Activated T-helper 2 cell treated with anti-CD3 and anti-CD28 coated beads, Interferon-gamma antibody, Interleukin-2, Interleukin-4, amounts not matched to agents 10 μg/mL and 5 μg/mL and 100 μg/mL, durations not matched to agents 14 hours and 24 hours and 36 hours (primary cell): Measurements from ENCODE around the gene NWD2. TPM values are rescaled to one million over a fixed set of nuclear protein-coding genes. Genes with fewer than 3 reads are reported as not detected.

Source experiments
- DNase-seq: peaks from one replicate; pipeline ENCODE4 v3.0.0; 2021; ENCODE audit warnings: low spot score
- H3K27ac Mint-ChIP-seq: one replicate; pipeline ENCODE4 v1.8.0; 2021; ENCODE audit warnings: mixed read lengths
- H3K27me3 Mint-ChIP-seq: one replicate; pipeline ENCODE4 v1.8.0; 2021; ENCODE audit warnings: low read depth, mixed read lengths
- H3K36me3 Mint-ChIP-seq: one replicate; pipeline ENCODE4 v1.8.0; 2021; ENCODE audit warnings: low read depth, mixed read lengths
- H3K4me1 Mint-ChIP-seq: one replicate; pipeline ENCODE4 v1.8.0; 2021; ENCODE audit warnings: low read depth, mixed read lengths
- H3K4me3 Mint-ChIP-seq: one replicate; pipeline ENCODE4 v1.8.0; 2021; ENCODE audit warnings: low read depth, mild to moderate bottlenecking, moderate library complexity, mixed read lengths
- H3K9me3 Mint-ChIP-seq: one replicate; pipeline ENCODE4 v1.8.0; 2021; ENCODE audit warnings: mixed read lengths
- intact Hi-C: fragments of 100-400 bp; cut with micrococcal nuclease; formaldehyde crosslinking; loops from one replicate; pipeline ENCODE4 v1.15.1; 2023
- total RNA-seq: library from RNA; stranded (reverse); gene quantifications from 2 replicates; pipeline ENCODE4 v1.2.3, GENCODE V29; 2022

NWD2 gene
- total RNA-seq, 1 donor from 2014 or later: not detected

DNA sequence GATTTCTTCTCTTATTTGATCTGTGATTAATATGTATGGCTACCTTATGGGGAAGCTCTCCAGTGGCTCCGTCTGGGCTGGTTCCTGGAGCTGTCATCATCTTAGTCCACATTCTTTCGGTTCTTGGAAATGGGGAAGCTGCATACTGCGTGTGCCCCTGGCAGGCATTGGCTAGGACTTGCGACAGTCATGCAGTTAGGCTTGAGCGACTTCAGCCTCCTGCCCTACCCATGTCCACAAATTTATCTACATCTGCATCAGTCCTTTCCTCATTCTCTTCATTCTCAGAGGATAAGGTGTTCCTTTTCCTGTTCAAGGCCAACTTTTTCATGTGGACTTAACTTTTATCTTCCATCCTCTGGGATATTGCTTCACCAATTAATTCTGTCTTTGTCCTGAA, 227.4 kb downstream of the NWD2 start:
- no peak overlapping the region for H3K27ac Mint-ChIP-seq
- peaks cover 20% of the 10 kb centered on the region for H3K27me3 Mint-ChIP-seq
- H3K4me1 Mint-ChIP-seq: no peaks in the 10 kb centered on the region
- H3K36me3 Mint-ChIP-seq: no peaks in the 10 kb centered on the region
- DNase-seq: no peak
- intact Hi-C loops: no loop called here
- H3K4me3 Mint-ChIP-seq: no peak overlapping the region
- no peaks in the 10 kb centered on the region for H3K9me3 Mint-ChIP-seq

DNA sequence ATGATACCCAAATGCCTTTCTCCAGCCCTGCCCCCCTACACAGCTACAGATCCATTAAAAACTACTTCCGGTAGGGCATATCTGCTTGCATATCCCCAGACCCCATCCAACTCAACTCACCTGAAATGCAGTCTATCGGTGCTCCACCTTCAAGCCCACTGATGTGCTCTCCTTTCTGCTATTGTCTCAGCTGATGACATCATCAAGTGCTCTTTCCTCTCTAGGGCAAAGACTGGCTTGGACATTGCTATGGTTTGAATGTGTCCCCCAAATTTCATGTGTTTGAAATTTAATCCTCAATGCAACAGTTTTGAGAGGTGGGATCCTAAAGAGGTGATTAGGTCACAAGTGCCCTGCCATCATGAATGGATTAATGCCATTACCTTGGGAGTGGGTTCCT, 229.3 kb downstream of the NWD2 start:
- H3K36me3 Mint-ChIP-seq: no peaks in the 10 kb centered on the region
- H3K27me3 Mint-ChIP-seq: peaks cover 22% of the 10 kb centered on the region
- no peak overlapping the region for H3K27ac Mint-ChIP-seq
- H3K4me1 Mint-ChIP-seq: no peaks in the 10 kb centered on the region
- intact Hi-C loops: no loop called here
- H3K9me3 Mint-ChIP-seq: no peaks in the 10 kb centered on the region
- no peak for DNase-seq
- H3K4me3 Mint-ChIP-seq: no peak overlapping the region

DNA sequence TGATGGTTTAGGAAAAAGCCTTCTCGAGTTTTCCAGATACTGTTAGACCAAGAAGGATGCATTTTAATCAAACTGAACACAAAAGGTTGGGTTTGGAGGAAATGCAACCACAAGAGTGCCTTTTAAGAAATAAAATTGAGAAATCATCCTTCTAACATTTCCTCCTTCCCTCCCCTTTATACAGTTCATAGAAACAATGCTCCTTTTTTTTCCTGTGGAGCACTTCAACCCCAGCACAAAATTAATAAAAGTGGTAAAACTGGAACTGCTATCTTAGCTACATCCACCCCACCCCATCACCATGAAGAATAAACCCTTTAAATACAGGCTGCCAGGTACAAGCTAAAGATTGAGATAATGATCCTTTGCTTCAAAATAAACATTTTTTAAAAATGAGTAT, 230.5 kb downstream of the NWD2 start:
- intact Hi-C loops: no loop called here
- H3K27me3 Mint-ChIP-seq: peaks cover 29% of the 10 kb centered on the region
- no peak for DNase-seq
- no peaks in the 10 kb centered on the region for H3K36me3 Mint-ChIP-seq
- H3K4me1 Mint-ChIP-seq: no peaks in the 10 kb centered on the region
- H3K4me3 Mint-ChIP-seq: no peak overlapping the region
- H3K27ac Mint-ChIP-seq: no peak overlapping the region
- H3K9me3 Mint-ChIP-seq: no peaks in the 10 kb centered on the region

DNA sequence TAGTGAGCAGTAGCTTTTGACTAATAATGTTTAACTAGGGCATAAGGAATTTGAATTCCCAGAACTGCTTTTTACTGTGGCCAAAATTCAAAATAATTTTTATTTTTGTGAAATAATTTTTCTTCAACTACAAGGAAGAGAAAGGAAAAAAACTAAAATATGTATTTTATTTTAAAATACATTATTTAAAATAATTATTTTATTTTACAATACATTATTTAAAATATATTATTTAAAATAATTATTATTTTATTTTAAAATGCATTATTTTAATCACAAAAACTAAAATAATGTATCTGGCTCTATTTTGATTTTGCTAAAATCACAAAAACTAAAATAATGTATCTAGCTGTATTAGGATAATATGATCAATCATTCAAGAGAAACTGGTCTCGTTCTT, 231.2 kb downstream of the NWD2 start:
- no peak overlapping the region for H3K4me3 Mint-ChIP-seq
- peaks cover 29% of the 10 kb centered on the region for H3K27me3 Mint-ChIP-seq
- no peak for DNase-seq
- no peaks in the 10 kb centered on the region for H3K4me1 Mint-ChIP-seq
- H3K9me3 Mint-ChIP-seq: no peaks in the 10 kb centered on the region
- intact Hi-C loops: no loop called here
- H3K27ac Mint-ChIP-seq: no peak overlapping the region
- H3K36me3 Mint-ChIP-seq: no peaks in the 10 kb centered on the region

DNA sequence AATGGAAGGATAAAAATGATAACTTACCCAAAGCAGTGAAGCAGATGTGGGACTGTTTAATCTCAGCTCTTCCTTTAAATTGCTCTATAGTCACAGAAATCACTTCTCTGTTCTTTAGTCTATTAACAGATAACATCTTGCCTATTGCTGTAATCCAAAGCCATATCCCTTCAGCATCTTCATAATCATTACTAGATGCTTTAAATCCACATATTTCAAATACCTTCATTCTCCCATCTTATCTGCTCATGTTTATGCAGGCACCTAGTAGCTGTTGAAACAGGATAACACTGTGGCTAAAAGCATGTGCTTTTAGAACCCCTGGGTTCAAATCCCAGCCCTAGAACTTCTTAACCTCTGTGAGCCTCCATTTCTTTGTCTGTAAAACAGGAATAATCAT, 231.7 kb downstream of the NWD2 start:
- Mint-ChIP-seq H3K27ac (no peak overlapping the region), H3K4me3 (no peak overlapping the region), H3K27me3 (peaks cover 29% of the 10 kb centered on the region), H3K9me3 (no peaks in the 10 kb centered on the region), H3K4me1 (no peaks in the 10 kb centered on the region), H3K36me3 (no peaks in the 10 kb centered on the region)
- intact Hi-C loops: no loop called here
- DNase-seq: no peak

DNA sequence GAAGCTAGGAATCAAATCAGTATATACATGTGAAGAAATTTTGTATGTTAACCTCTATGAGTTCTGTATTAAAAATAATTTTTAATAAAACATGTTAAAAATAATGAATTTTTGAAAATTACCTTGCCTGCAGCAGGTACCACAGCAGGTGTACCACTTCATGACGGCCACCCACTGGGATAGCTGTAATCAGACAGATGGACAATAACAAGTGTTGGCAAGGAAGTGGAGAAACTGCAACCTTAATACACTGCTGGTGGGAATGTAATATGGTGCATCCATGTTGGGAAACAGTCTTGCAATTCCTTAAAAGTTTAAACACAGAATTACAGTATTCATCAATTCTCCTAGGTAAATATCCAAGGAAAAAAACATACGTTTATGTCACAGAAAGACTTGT, 232.1 kb downstream of the NWD2 start:
- H3K27ac Mint-ChIP-seq: no peak overlapping the region
- intact Hi-C loops: no loop called here
- H3K27me3 Mint-ChIP-seq: peaks cover 29% of the 10 kb centered on the region
- H3K4me1 Mint-ChIP-seq: no peaks in the 10 kb centered on the region
- H3K4me3 Mint-ChIP-seq: no peak overlapping the region
- no peak for DNase-seq
- no peaks in the 10 kb centered on the region for H3K9me3 Mint-ChIP-seq
- H3K36me3 Mint-ChIP-seq: no peaks in the 10 kb centered on the region

DNA sequence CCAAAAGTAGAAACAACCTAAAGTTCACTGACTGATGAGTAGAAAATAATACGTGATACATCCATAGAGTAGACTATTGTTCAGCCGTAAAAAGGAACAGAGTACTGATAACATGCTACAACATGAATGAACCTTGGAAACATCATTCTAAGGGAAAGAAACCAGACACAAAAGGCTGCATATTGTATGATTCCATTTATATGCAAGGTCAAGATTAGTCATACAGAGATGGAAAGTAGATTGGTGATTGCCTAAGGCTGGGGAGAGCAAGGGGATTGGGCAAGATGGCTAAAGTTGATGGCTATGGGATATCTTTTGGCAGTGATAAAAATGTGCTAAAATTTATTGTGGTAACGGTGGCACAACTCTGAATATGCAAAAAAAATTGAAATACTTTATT, 232.6 kb downstream of the NWD2 start:
- H3K9me3 Mint-ChIP-seq: no peaks in the 10 kb centered on the region
- intact Hi-C loops: no loop called here
- no peaks in the 10 kb centered on the region for H3K4me1 Mint-ChIP-seq
- no peaks in the 10 kb centered on the region for H3K36me3 Mint-ChIP-seq
- DNase-seq: no peak
- no peak overlapping the region for H3K27ac Mint-ChIP-seq
- peaks cover 25% of the 10 kb centered on the region for H3K27me3 Mint-ChIP-seq
- H3K4me3 Mint-ChIP-seq: no peak overlapping the region

DNA sequence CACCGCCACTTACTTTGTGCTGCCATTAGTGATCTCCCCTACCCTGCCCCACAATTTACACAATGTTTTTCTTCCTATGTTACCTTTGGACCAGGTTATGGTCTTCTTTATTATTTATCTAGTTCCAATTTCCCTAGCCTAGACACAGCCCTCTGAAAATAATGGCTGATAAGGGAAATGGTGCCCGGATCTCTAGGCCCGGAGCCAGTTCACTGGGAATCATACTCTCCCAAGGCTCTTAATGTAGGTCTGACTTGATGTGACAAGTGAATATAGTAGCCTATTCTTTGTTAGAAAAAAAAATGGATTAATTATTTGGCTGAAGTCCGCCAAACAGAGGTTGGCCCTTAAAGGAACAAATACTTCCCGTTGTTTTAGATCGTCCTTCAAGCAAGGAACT, 233.6 kb downstream of the NWD2 start:
- Mint-ChIP-seq H3K27ac (no peak overlapping the region), H3K27me3 (peaks cover 20% of the 10 kb centered on the region), H3K4me3 (no peak overlapping the region), H3K4me1 (no peaks in the 10 kb centered on the region), H3K36me3 (no peaks in the 10 kb centered on the region), H3K9me3 (no peaks in the 10 kb centered on the region)
- DNase-seq: no peak
- intact Hi-C loops: no loop called here

DNA sequence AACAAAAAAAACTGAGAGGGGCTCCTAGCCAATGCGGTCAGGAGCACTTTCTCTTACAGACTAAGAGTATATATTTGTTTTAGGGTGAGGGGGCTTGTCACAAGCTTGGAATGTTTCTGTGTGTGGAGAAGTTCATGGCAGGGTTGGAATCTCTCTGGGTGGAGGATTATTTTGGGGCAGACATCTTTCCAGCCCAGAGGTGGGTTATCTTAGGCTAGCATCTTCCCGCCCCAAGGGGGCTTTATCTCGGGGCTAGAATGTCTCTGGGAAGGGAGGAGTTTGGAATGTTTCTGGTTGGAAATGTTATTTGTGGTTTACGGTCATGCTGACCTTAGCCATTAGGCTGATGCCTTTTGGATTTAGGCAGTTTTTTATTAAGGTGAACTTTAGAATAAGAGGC, 236.0 kb downstream of the NWD2 start:
- no peaks in the 10 kb centered on the region for H3K36me3 Mint-ChIP-seq
- H3K9me3 Mint-ChIP-seq: no peaks in the 10 kb centered on the region
- no peaks in the 10 kb centered on the region for H3K4me1 Mint-ChIP-seq
- H3K27ac Mint-ChIP-seq: no peak overlapping the region
- DNase-seq: no peak
- peaks cover 13% of the 10 kb centered on the region for H3K27me3 Mint-ChIP-seq
- H3K4me3 Mint-ChIP-seq: no peak overlapping the region
- intact Hi-C loops: no loop called here

DNA sequence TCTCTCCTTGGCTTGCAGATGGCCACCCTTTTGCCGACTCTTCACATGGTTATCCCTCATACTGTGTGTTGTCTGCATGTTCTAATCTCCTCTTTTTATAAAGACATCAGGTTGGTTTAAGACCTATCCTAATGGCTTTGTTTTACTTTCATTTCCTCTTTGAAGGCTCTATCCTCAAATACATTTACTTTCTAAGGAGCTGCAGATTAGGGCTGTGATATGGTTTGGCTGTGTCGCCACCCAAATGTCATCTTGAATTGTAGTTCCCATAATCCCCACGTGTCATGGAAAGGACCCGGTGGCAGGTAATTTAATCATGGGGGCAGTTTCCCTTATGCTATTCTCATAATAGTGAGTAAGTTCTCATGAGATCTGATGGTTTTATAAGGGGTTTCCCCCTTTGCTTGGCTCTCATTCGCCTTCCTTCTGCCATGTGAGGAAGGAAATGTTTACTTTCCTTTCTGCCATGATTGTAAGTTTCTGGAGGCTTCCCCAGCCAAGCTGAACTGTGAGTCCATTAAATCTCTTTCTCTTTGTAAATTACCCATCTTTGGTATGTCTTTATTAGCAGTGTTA, 237.1 kb downstream of the NWD2 start:
- intact Hi-C loops: no loop called here
- no peaks in the 10 kb centered on the region for H3K36me3 Mint-ChIP-seq
- H3K4me1 Mint-ChIP-seq: no peaks in the 10 kb centered on the region
- peaks cover 8% of the 10 kb centered on the region for H3K27me3 Mint-ChIP-seq
- H3K27ac Mint-ChIP-seq: no peak overlapping the region
- H3K9me3 Mint-ChIP-seq: no peaks in the 10 kb centered on the region
- no peak for DNase-seq
- no peak overlapping the region for H3K4me3 Mint-ChIP-seq

DNA sequence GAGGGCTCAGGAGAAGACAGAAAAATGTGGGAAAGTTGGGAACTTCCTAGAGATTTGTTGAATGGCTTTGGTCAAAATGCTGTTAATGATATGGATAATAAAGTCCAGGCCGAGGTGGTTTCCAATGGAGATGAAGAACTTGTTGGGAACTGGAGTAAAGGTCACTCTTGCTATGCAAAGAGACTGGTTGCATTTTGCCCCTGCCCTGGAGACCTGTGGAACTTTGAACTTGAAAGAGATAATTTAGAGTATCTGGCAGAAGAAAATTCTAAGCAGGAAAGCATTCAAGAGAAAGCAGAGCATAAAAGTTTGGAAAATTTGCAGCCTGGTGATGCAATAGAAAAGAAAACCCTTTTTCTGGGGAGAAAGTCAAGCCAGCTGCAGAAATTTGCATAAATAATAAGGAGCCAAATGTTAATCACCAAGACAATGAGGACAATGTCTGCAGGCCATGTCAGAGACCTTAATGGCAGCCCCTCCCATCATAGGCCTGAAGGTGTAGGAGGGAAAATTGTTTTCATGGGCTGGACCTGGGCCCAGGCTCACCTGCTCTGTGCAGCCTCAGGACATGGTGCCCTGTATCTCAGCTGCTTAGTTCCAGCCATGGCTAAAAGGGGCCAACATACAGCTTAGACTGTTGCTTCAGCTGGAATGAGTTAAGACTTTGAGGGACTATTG, 237.8 kb downstream of the NWD2 start:
- Mint-ChIP-seq H3K27me3 (peaks cover 8% of the 10 kb centered on the region), H3K9me3 (no peaks in the 10 kb centered on the region), H3K4me3 (no peak overlapping the region), H3K27ac (no peak overlapping the region), H3K36me3 (no peaks in the 10 kb centered on the region), H3K4me1 (no peaks in the 10 kb centered on the region)
- intact Hi-C loops: no loop called here
- no peak for DNase-seq

DNA sequence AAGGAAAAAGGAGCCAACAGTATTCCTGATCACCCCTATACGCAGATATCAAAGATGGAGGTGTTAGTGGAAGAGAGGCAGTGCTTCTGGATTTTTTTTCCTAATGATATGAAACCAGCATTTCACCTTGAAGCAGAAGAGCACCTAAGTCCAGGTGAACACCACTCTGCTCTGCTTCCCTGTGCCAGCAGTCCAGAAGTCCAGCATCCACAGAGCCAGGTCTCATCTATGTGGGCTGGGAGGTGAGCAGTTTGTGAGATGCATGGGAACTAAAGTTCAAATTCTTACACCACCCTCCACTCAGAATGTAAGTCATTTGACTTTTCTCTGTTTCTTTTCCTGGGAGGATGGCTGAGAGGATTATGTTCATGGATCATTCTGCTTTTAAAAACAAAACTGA, 239.1 kb downstream of the NWD2 start:
- H3K27me3 Mint-ChIP-seq: peaks cover 7% of the 10 kb centered on the region
- no peak overlapping the region for H3K4me3 Mint-ChIP-seq
- no peak overlapping the region for H3K27ac Mint-ChIP-seq
- H3K36me3 Mint-ChIP-seq: no peaks in the 10 kb centered on the region
- H3K4me1 Mint-ChIP-seq: no peaks in the 10 kb centered on the region
- no peaks in the 10 kb centered on the region for H3K9me3 Mint-ChIP-seq
- intact Hi-C loops: no loop called here
- no peak for DNase-seq

DNA sequence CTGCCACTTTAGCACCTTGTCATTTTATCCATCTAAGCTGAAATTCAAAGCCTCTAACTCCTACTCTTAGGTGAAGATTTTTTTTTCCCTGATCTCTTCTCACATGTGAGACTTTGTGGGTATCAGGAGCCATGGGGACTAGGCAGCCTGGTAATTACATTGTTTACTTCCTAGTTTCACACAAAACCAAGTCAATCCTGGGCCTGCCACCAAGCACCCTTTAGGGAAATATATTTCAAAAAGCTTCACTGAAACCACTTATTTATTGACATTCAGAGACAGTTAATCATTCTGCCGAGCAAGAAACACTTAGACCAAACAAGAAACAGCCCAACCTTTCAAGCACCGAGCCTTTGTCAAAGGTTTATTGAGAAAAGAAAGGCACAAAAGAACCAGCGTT, 241.6 kb downstream of the NWD2 start:
- Mint-ChIP-seq H3K4me3 (no peak overlapping the region), H3K36me3 (no peaks in the 10 kb centered on the region), H3K4me1 (no peaks in the 10 kb centered on the region), H3K27ac (no peak overlapping the region), H3K9me3 (no peaks in the 10 kb centered on the region), H3K27me3 (peaks cover 2% of the 10 kb centered on the region)
- intact Hi-C loops: no loop called here
- no peak for DNase-seq

DNA sequence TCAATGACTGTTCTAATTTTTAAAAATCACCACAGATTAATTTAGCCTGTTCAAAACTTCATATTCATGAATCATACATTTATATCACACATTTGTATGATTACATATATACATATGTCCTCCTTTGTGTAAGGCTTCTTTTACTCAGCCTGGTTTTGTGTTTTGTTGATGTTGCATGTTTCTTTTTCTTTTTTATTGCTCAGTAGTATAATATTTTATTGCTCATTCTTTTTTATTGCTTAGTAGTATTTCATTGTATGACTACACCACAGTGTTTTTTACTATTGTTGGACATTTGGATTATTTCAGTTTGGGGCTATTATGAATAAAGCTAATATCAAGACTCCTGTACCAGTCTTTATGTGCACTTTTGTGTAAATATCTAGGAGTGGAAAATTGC, 243.1 kb downstream of the NWD2 start:
- intact Hi-C loops: no loop called here
- H3K4me1 Mint-ChIP-seq: no peaks in the 10 kb centered on the region
- H3K27me3 Mint-ChIP-seq: peaks cover 2% of the 10 kb centered on the region
- no peaks in the 10 kb centered on the region for H3K9me3 Mint-ChIP-seq
- no peak overlapping the region for H3K27ac Mint-ChIP-seq
- no peaks in the 10 kb centered on the region for H3K36me3 Mint-ChIP-seq
- DNase-seq: no peak
- H3K4me3 Mint-ChIP-seq: no peak overlapping the region
